Stimulated activated naive CD4-positive, alpha-beta T cell (primary cell): ENCODE data around the gene GRAMD4.
"Not testable (repeated sequence)": the region's sequence is repeated elsewhere in the genome, so short reads cannot be mapped to it uniquely, and the experiment has no call there.

Source experiments
- DNase-seq, 6 experiments: peaks; one replicate each; lab custom pipeline; 2025; lab: John Stamatoyannopoulos, UW

GRAMD4 gene

GRCh38 chr22:46637711-46638600, 17.8 kb downstream of the GRAMD4 start:
- DNase-seq = no peak

GRCh38 chr22:46638601-46639431, 18.6 kb downstream of the GRAMD4 start:
- DNase-seq = no peak

- DNase-seq = no peak
These were observed 19.7 kb downstream of the GRAMD4 start for GRCh38 chr22:46639843-46640242.

GRCh38 chr22:46640293-46641055, 20.3 kb downstream of the GRAMD4 start:
- no peak for DNase-seq

GRCh38 chr22:46641811-46642266, 21.7 kb downstream of the GRAMD4 start:
- no peak for DNase-seq

- DNase-seq = not testable (repeated sequence)
These were observed 22.8 kb downstream of the GRAMD4 start for GRCh38 chr22:46642840-46643480.

- DNase-seq = no peak
These were observed 26.5 kb downstream of the GRAMD4 start for GRCh38 chr22:46646531-46647215.

GRCh38 chr22:46648225-46648820, 28.1 kb downstream of the GRAMD4 start:
- DNase-seq = not testable (repeated sequence)

- no peak for DNase-seq
These were observed 29.2 kb downstream of the GRAMD4 start for GRCh38 chr22:46649141-46650077.

GRCh38 chr22:46650078-46650810, 30.1 kb downstream of the GRAMD4 start:
- no peak for DNase-seq

- no peak for DNase-seq
These were observed 31.1 kb downstream of the GRAMD4 start for GRCh38 chr22:46651316-46651715.

- DNase-seq = no peak
These were observed 32.1 kb downstream of the GRAMD4 start for GRCh38 chr22:46652081-46652846.

- DNase-seq = no peak
These were observed 32.7 kb downstream of the GRAMD4 start for GRCh38 chr22:46652847-46653331.

GRCh38 chr22:46653596-46653995, 33.4 kb downstream of the GRAMD4 start:
- DNase-seq = no peak

GRCh38 chr22:46654426-46654825, 34.2 kb downstream of the GRAMD4 start:
- no peak for DNase-seq

GRCh38 chr22:46654927-46655595, 34.9 kb downstream of the GRAMD4 start:
- DNase-seq = no peak
